Measurements from ENCODE around the gene TPBGL. TPM values are rescaled to one million over a fixed set of nuclear protein-coding genes. Genes with fewer than 3 reads are reported as not detected.

Gene TPBGL
- polyA plus RNA-seq, 4 donors = 0.22 to 0.78 TPM; not detected in 2

DNA sequence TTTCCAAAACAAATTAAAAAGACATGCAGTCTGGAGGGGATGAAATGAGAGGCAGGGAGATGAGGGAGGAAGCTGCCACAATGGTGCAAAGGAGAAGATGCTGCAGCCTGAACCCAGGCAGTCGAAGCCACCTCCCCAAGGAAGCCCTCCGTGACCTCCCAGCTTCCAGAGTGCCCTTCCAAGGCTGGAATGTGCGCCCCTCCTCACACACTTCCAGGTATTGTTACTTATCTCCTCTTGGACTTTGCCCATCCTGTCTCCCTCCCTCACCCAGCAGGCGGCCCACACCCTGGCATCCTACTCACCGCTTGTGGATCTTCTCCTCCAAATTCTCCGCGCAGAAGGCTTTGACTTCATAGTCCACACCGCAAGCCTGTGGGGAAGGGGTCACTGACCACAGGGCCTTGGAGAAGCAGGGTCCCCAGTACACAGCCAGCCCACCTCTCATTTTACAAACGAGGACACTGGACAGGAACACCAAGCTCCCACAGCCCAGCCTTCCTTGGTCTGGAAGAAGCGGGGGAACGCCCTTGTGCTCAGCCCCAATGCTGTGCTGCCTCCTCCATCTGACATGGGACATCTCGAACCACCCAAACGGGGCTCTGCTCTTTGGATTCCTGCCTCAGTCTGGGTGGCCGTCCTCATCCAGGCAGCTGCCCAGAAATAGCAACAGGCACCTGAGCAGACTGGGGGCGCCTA lies 40.3 kb downstream of the TPBGL start:
- Histone ChIP-seq H3K4me3 (ENCODE audit: low read depth in 1 of 3, low read length in 3 of 3) (no peak overlapping the region), H3K27me3 (ENCODE audit: control insufficient read depth in 3 of 3, insufficient read depth in 3 of 3, low read length in 3 of 3) (no peaks in the 10 kb centered on the region), H3K27ac (ENCODE audit: low read depth in 1 of 3, low read length in 2 of 3) (peak overlapping the region in 2 of 3 donors; percentile 23 to 42), H3K9me3 (ENCODE audit: control insufficient read depth in 2 of 2, insufficient read depth in 1 of 2, low read depth in 1 of 2, low read length in 1 of 2) (no peaks in the 10 kb centered on the region), H3K36me3 (ENCODE audit: control insufficient read depth in 3 of 3, insufficient read depth in 2 of 3, low read depth in 1 of 3, low read length in 3 of 3) (peaks cover 5 to 92% (median 18%) of the 10 kb centered on the region in 3 donors), H3K4me1 (ENCODE audit: control insufficient read depth in 3 of 3, insufficient read depth in 2 of 3, low read depth in 1 of 3, low read length in 2 of 3) (peaks cover 0 to 21% (median 3%) of the 10 kb centered on the region in 3 donors)
- FAIRE-seq (no peak), DNase-seq (peak; percentile 43 to 74)
- WGBS, 3 donors = 37 to 59% (median 54%) methylated on average over 15 of the region's 15 CpGs

DNA sequence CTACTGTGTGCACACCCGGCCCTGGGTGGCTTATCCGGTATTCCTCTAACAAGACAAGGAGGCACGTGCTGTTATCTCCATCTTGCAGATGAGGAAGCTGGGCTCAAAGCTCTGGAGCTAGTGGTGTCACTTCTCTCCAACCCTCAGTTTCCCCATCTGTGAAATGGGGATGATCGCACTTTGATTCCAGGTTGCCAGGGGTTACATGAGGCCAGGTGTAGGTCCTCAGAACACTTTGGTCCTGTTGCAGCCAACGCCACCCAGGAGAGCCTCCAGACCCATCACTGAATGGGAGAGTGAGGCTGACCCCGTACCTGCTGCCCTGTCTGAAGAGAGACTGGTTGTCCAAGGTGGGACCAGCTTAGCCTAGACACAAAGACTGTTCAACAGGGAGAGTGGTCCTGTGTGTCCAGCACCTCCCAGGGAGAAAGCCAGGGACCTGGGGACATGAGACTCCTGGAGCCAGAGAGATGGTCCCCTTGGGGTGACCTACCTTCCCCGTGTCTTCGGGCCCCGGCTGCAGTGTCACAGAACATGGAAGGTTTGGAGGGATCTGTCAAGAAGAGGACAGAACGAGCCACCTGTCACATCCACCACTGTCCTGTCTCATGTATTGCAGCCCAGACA lies 41.0 kb downstream of the TPBGL start:
- WGBS, 3 donors = 70 to 83% (median 79%) methylated on average over 10 of the region's 10 CpGs
- peak overlapping the region in 1 of 3 donors; percentile 42 for H3K27ac ChIP-seq (ENCODE audit: low read depth in 1 of 3, low read length in 2 of 3)
- no peaks in the 10 kb centered on the region for H3K27me3 ChIP-seq (ENCODE audit: control insufficient read depth in 3 of 3, insufficient read depth in 3 of 3, low read length in 3 of 3)
- no peaks in the 10 kb centered on the region for H3K9me3 ChIP-seq (ENCODE audit: control insufficient read depth in 2 of 2, insufficient read depth in 1 of 2, low read depth in 1 of 2, low read length in 1 of 2)
- peaks cover 5 to 97% (median 18%) of the 10 kb centered on the region in 3 donors for H3K36me3 ChIP-seq (ENCODE audit: control insufficient read depth in 3 of 3, insufficient read depth in 2 of 3, low read depth in 1 of 3, low read length in 3 of 3)
- no peak overlapping the region for H3K4me3 ChIP-seq (ENCODE audit: low read depth in 1 of 3, low read length in 3 of 3)
- H3K4me1 ChIP-seq (ENCODE audit: control insufficient read depth in 3 of 3, insufficient read depth in 2 of 3, low read depth in 1 of 3, low read length in 2 of 3) = peaks cover 0 to 15% (median 3%) of the 10 kb centered on the region in 3 donors
- DNase-seq = no peak
- no peak for FAIRE-seq

- DNase-seq (no peak), FAIRE-seq (no peak)
- 87 to 92% (median 88%) methylated on average over 15 of the region's 16 CpGs for WGBS, 3 donors
- H3K36me3 ChIP-seq (ENCODE audit: control insufficient read depth in 3 of 3, insufficient read depth in 2 of 3, low read depth in 1 of 3, low read length in 3 of 3) = peaks cover 5 to 96% (median 14%) of the 10 kb centered on the region in 3 donors
- H3K4me3 ChIP-seq (ENCODE audit: low read depth in 1 of 3, low read length in 3 of 3) = no peak overlapping the region
- no peaks in the 10 kb centered on the region for H3K9me3 ChIP-seq (ENCODE audit: control insufficient read depth in 2 of 2, insufficient read depth in 1 of 2, low read depth in 1 of 2, low read length in 1 of 2)
- no peak overlapping the region for H3K27ac ChIP-seq (ENCODE audit: low read depth in 1 of 3, low read length in 2 of 3)
- no peaks in the 10 kb centered on the region for H3K27me3 ChIP-seq (ENCODE audit: control insufficient read depth in 3 of 3, insufficient read depth in 3 of 3, low read length in 3 of 3)
- peaks cover 0 to 12% (median 0%) of the 10 kb centered on the region in 3 donors for H3K4me1 ChIP-seq (ENCODE audit: control insufficient read depth in 3 of 3, insufficient read depth in 2 of 3, low read depth in 1 of 3, low read length in 2 of 3)
Observed at GRCh38 chr11:75283391-75283931, 42.9 kb downstream of the TPBGL start.

DNA sequence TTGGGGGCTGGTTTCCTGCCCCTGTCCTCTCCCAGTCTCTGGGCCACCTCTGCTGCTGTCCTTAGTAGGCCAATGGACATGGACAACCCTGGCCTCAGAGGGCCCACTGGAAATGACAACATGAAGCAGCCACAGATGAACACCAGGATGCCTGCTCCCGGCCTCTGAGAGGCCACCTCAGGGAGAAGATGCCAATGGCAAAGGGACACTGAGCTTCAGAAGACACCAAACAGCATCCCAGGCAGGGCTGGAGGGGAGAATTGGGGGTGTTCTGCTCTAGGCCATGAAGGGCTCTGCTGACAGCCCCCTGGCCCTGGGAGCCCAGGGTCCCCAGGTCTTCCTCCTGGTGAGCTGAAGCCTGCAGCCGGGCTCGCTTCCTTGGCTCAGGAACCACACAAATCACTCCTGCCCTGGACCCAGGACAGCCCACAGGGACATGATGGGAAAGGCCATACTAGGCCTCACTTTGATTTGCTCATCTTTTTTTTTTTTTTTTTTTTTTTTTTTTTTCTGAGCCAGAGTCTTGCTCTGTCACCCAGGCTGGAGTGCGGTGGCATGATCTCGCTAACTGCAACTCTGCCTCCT lies 45.3 kb downstream of the TPBGL start:
- WGBS, 3 donors = 96 to 98% (median 98%) methylated on average over 5 of the region's 5 CpGs
- DNase-seq = no peak
- Histone ChIP-seq H3K4me1 (ENCODE audit: control insufficient read depth in 3 of 3, insufficient read depth in 2 of 3, low read depth in 1 of 3, low read length in 2 of 3) (peaks cover 0 to 5% (median 0%) of the 10 kb centered on the region in 3 donors), H3K36me3 (ENCODE audit: control insufficient read depth in 3 of 3, insufficient read depth in 2 of 3, low read depth in 1 of 3, low read length in 3 of 3) (peaks cover 5 to 93% (median 9%) of the 10 kb centered on the region in 3 donors), H3K27me3 (ENCODE audit: control insufficient read depth in 3 of 3, insufficient read depth in 3 of 3, low read length in 3 of 3) (no peaks in the 10 kb centered on the region), H3K27ac (ENCODE audit: low read depth in 1 of 3, low read length in 2 of 3) (no peak overlapping the region), H3K4me3 (ENCODE audit: low read depth in 1 of 3, low read length in 3 of 3) (no peak overlapping the region), H3K9me3 (ENCODE audit: control insufficient read depth in 2 of 2, insufficient read depth in 1 of 2, low read depth in 1 of 2, low read length in 1 of 2) (no peaks in the 10 kb centered on the region)
- FAIRE-seq = no peak

GRCh38 chr11:75286826-75287465 lies 46.4 kb downstream of the TPBGL start:
- no peak for FAIRE-seq

GRCh38 chr11:75287579-75287978 lies 47.0 kb downstream of the TPBGL start:
- H3K36me3 ChIP-seq (ENCODE audit: control insufficient read depth in 3 of 3, insufficient read depth in 2 of 3, low read depth in 1 of 3, low read length in 3 of 3) = peaks cover 5 to 88% (median 7%) of the 10 kb centered on the region in 3 donors
- no peak for FAIRE-seq

More at GRCh38 chr11:75286826-75287465, 46.4 kb downstream of the TPBGL start:
- H3K27ac ChIP-seq (ENCODE audit: low read depth in 1 of 3, low read length in 2 of 3) = no peak overlapping the region
- no peaks in the 10 kb centered on the region for H3K27me3 ChIP-seq (ENCODE audit: control insufficient read depth in 3 of 3, insufficient read depth in 3 of 3, low read length in 3 of 3)
- H3K4me1 ChIP-seq (ENCODE audit: control insufficient read depth in 3 of 3, insufficient read depth in 2 of 3, low read depth in 1 of 3, low read length in 2 of 3) = no peaks in the 10 kb centered on the region
- H3K4me3 ChIP-seq (ENCODE audit: low read depth in 1 of 3, low read length in 3 of 3) = no peak overlapping the region
- DNase-seq = no peak
- H3K9me3 ChIP-seq (ENCODE audit: control insufficient read depth in 2 of 2, insufficient read depth in 1 of 2, low read depth in 1 of 2, low read length in 1 of 2) = no peaks in the 10 kb centered on the region
- peaks cover 6 to 92% (median 9%) of the 10 kb centered on the region in 3 donors for H3K36me3 ChIP-seq (ENCODE audit: control insufficient read depth in 3 of 3, insufficient read depth in 2 of 3, low read depth in 1 of 3, low read length in 3 of 3)
- WGBS, 3 donors = 78 to 86% (median 82%) methylated on average over 14 of the region's 14 CpGs

DNA sequence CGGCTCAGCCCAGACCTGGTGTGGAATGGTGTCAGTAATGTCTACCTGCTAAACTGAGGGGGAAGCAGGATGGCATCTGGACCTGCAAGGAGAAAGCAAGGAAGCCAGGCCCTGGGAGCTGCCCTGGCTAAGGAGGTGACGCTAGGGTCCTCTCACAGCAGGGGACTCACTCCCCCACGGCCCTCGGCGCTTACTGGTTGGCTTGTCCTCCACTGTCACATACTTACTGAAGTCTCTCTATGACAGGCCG lies 48.9 kb downstream of the TPBGL start:
- FAIRE-seq = no peak

More at GRCh38 chr11:75287579-75287978, 47.0 kb downstream of the TPBGL start:
- Histone ChIP-seq H3K27ac (ENCODE audit: low read depth in 1 of 3, low read length in 2 of 3) (no peak overlapping the region), H3K9me3 (ENCODE audit: control insufficient read depth in 2 of 2, insufficient read depth in 1 of 2, low read depth in 1 of 2, low read length in 1 of 2) (no peaks in the 10 kb centered on the region), H3K4me1 (ENCODE audit: control insufficient read depth in 3 of 3, insufficient read depth in 2 of 3, low read depth in 1 of 3, low read length in 2 of 3) (no peaks in the 10 kb centered on the region), H3K4me3 (ENCODE audit: low read depth in 1 of 3, low read length in 3 of 3) (no peak overlapping the region), H3K27me3 (ENCODE audit: control insufficient read depth in 3 of 3, insufficient read depth in 3 of 3, low read length in 3 of 3) (no peaks in the 10 kb centered on the region)
- 95% methylated on average over 17 of the region's 17 CpGs for WGBS, 3 donors
- no peak for DNase-seq

GRCh38 chr11:75289919-75290318 lies 49.3 kb downstream of the TPBGL start:
- Histone ChIP-seq H3K36me3 (ENCODE audit: control insufficient read depth in 3 of 3, insufficient read depth in 2 of 3, low read depth in 1 of 3, low read length in 3 of 3) (peaks cover 5 to 80% (median 7%) of the 10 kb centered on the region in 3 donors), H3K4me1 (ENCODE audit: control insufficient read depth in 3 of 3, insufficient read depth in 2 of 3, low read depth in 1 of 3, low read length in 2 of 3) (no peaks in the 10 kb centered on the region), H3K9me3 (ENCODE audit: control insufficient read depth in 2 of 2, insufficient read depth in 1 of 2, low read depth in 1 of 2, low read length in 1 of 2) (no peaks in the 10 kb centered on the region), H3K27me3 (ENCODE audit: control insufficient read depth in 3 of 3, insufficient read depth in 3 of 3, low read length in 3 of 3) (no peaks in the 10 kb centered on the region), H3K27ac (ENCODE audit: low read depth in 1 of 3, low read length in 2 of 3) (no peak overlapping the region), H3K4me3 (ENCODE audit: low read depth in 1 of 3, low read length in 3 of 3) (no peak overlapping the region)
- FAIRE-seq (no peak), DNase-seq (no peak)
- 92 to 97% (median 93%) methylated on average over 12 of the region's 12 CpGs for WGBS, 3 donors

More for the DNA sequence above, 48.9 kb downstream of the TPBGL start:
- Histone ChIP-seq H3K27me3 (ENCODE audit: control insufficient read depth in 3 of 3, insufficient read depth in 3 of 3, low read length in 3 of 3) (no peaks in the 10 kb centered on the region), H3K27ac (ENCODE audit: low read depth in 1 of 3, low read length in 2 of 3) (no peak overlapping the region), H3K4me3 (ENCODE audit: low read depth in 1 of 3, low read length in 3 of 3) (no peak overlapping the region), H3K4me1 (ENCODE audit: control insufficient read depth in 3 of 3, insufficient read depth in 2 of 3, low read depth in 1 of 3, low read length in 2 of 3) (no peaks in the 10 kb centered on the region), H3K9me3 (ENCODE audit: control insufficient read depth in 2 of 2, insufficient read depth in 1 of 2, low read depth in 1 of 2, low read length in 1 of 2) (no peaks in the 10 kb centered on the region), H3K36me3 (ENCODE audit: control insufficient read depth in 3 of 3, insufficient read depth in 2 of 3, low read depth in 1 of 3, low read length in 3 of 3) (peaks cover 5 to 81% (median 7%) of the 10 kb centered on the region in 3 donors)
- 81 to 92% (median 86%) methylated on average over 6 of the region's 6 CpGs for WGBS, 3 donors
- no peak for DNase-seq
